HepG2 (cell line): ENCODE results near the gene MS4A10.

Experiments used
- CBX5 ChIP-seq: sonication (generic); formaldehyde crosslinking; IDR thresholded peaks from 2 replicates; pipeline ENCODE4 v1.4.0; 2020; ENCODE audit warnings: missing genetic modification reagents, borderline replicate concordance
- CTCF ChIP-seq: sonication (generic); formaldehyde crosslinking; IDR thresholded peaks from 2 replicates; pipeline ENCODE4 v1.5.0; 2020; ENCODE audit warnings: mild to moderate bottlenecking, missing genetic modification reagents, moderate library complexity
- EZH2 ChIP-seq: conservative IDR thresholded peaks from 2 replicates; pipeline ENCODE4 v1.6.1; 2012; ENCODE audit warnings: mild to moderate bottlenecking, low read depth, low read length, moderate library complexity
- HDAC1 ChIP-seq: sonication (generic); formaldehyde crosslinking; IDR thresholded peaks from 2 replicates; pipeline ENCODE4 v1.5.1; 2020; ENCODE audit warnings: mild to moderate bottlenecking, missing genetic modification reagents
- KDM2A ChIP-seq: sonication (generic); formaldehyde crosslinking; IDR thresholded peaks from 2 replicates; pipeline ENCODE4 v1.4.0; 2020; ENCODE audit warnings: low read depth, missing genetic modification reagents, borderline replicate concordance
- NFYC ChIP-seq: IDR thresholded peaks from 2 replicates; pipeline ENCODE4 v1.6.1; 2016; ENCODE audit warnings: missing genetic modification reagents, missing compliant biosample characterization
- ZFY ChIP-seq: sonication (generic); formaldehyde crosslinking; IDR thresholded peaks from 2 replicates; pipeline ENCODE4 v1.4.0; 2020; ENCODE audit warnings: missing genetic modification reagents

- TF ChIP-seq NFYC (CRISPR knock-in tag) (no peak), KDM2A (CRISPR knock-in tag) (no peak), HDAC1 (CRISPR knock-in tag) (peak; percentile 69), CBX5 (CRISPR knock-in tag) (no peak), ZFY (CRISPR knock-in tag) (no peak), CTCF (no peak), EZH2 (no peak)
Measured at GRCh38 chr11:60844870-60845221, 59.7 kb downstream of the MS4A10 start.
